NOMO-1 treated with DMSO at 0.1 percent for 48 hours (cell line): ENCODE data around the gene PACRGL.

Experiments
- DNase-seq: peaks from one replicate; lab custom pipeline; 2025; ENCODE audit not compliant: unreplicated experiment; lab: John Stamatoyannopoulos, UW

Gene PACRGL

GRCh38 chr4:20700007-20700761, at the start of gene PACRGL:
Gene PACRGL (plus strand): TSS chr4:20700458. CDS start chr4:20704482, 4,024 bp downstream.
- peak; percentile 95 for DNase-seq

- peak; percentile 57 for DNase-seq
Observed at GRCh38 chr4:20652226-20652885, 47.9 kb upstream of the PACRGL start.

GRCh38 chr4:20658456-20658855, 41.8 kb upstream of the PACRGL start:
- no peak for DNase-seq

GRCh38 chr4:20662851-20663250, 37.4 kb upstream of the PACRGL start:
- DNase-seq = no peak

GRCh38 chr4:20666012-20666860, 34.0 kb upstream of the PACRGL start:
- DNase-seq = no peak

GRCh38 chr4:20672262-20672661, 28.0 kb upstream of the PACRGL start:
- no peak for DNase-seq

GRCh38 chr4:20675786-20676185, 24.5 kb upstream of the PACRGL start:
- DNase-seq = no peak

GRCh38 chr4:20676501-20677197, 23.6 kb upstream of the PACRGL start:
- no peak for DNase-seq

- DNase-seq = no peak
Observed at GRCh38 chr4:20678400-20678799, 21.9 kb upstream of the PACRGL start.

- no peak for DNase-seq
Observed at GRCh38 chr4:20679951-20680350, 20.3 kb upstream of the PACRGL start.

GRCh38 chr4:20680736-20681135, 19.5 kb upstream of the PACRGL start:
- DNase-seq = no peak

- DNase-seq = no peak
Observed at GRCh38 chr4:20681271-20681670, 19.0 kb upstream of the PACRGL start.

- no peak for DNase-seq
Observed at GRCh38 chr4:20682853-20683252, 17.4 kb upstream of the PACRGL start.

GRCh38 chr4:20683766-20684165, 16.5 kb upstream of the PACRGL start:
- no peak for DNase-seq

GRCh38 chr4:20684852-20685763, 15.2 kb upstream of the PACRGL start:
- peak; percentile 53 for DNase-seq

- DNase-seq = no peak
Observed at GRCh38 chr4:20687864-20688263, 12.4 kb upstream of the PACRGL start.

- DNase-seq = no peak
Observed at GRCh38 chr4:20696815-20697214, 3.4 kb upstream of the PACRGL start.

- DNase-seq = peak; percentile 42
Observed at GRCh38 chr4:20698382-20698781, 1.9 kb upstream of the PACRGL start.

GRCh38 chr4:20698820-20699219, 1.4 kb upstream of the PACRGL start:
- DNase-seq = no peak

- no peak for DNase-seq
Observed at GRCh38 chr4:20711335-20711734, 11.1 kb downstream of the PACRGL start.
